NCI-H2196 treated with DMSO at 0.1 percent for 48 hours (cell line): Measurements from ENCODE around the gene WFDC6.

ENCODE experiments used
- DNase-seq: peaks from one replicate; lab custom pipeline; 2025; ENCODE audit not compliant: unreplicated experiment; lab: John Stamatoyannopoulos, UW

WFDC6 gene

DNA sequence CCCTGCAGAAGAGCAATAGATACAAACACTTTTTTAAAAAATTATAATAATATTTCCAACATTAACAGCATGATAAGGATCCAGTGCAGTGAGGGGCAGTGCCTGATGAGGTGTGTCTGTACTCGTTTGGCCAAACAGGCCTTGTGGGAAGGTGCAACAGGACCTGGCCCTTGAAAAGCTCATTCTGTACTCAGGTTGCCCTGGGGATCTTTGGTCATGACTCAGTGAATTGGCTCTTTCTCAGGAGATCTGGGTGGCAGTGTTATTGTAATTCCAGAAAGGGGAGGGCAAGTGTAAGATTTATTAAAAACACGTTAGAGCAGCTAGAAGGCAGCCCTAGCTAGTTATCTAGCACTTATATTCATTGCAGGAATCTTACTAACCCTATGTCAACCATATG is 21.0 kb downstream of the WFDC6 start:
- DNase-seq, result no peak

DNA sequence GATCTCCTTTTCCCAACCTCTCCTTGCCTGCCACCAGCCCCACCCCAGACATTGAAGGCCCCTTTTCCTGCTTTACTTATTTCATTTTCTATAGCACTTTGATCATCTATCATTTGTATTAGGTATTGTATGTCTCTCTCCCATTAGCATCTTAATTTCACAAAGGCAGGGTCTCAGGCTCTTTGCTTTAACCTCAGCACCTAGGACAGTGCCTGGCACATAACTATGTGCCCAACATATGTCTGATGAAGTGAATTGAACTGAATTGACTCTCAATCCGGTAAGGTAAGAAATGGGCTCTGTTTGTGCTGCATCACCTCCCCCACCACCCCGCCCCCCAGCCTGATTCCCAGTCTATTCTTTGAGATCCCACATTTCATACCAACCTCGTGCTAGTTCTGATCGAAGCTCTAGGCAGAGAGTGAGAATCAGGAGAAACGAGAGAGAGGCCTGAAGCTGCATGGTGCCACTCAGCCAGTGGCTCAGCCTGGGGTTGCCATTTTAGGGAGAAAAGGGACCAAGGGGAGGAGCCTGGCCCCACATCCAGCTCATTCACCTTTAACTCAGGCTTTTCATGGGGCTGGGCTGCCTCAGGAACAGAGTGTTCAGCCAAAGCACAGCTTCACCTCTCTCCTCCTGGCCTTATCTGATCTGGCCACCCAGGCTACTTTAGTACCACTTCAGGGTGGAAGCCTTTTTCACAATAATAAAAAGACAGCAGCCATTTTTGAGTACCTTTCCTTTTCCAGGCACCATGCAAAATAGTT is 24.0 kb downstream of the WFDC6 start, which contains the start of gene SPINT3:
TSS of gene SPINT3 (minus strand) at position 476 of the 767 bp plus-strand sequence. CDS start at position 462, 14 bp downstream.
- no peak for DNase-seq

GRCh38 chr20:45510242-45510862 is 28.9 kb downstream of the WFDC6 start:
- no peak for DNase-seq

- DNase-seq, result no peak
These were observed 30.2 kb downstream of the WFDC6 start for GRCh38 chr20:45509091-45509490.

DNA sequence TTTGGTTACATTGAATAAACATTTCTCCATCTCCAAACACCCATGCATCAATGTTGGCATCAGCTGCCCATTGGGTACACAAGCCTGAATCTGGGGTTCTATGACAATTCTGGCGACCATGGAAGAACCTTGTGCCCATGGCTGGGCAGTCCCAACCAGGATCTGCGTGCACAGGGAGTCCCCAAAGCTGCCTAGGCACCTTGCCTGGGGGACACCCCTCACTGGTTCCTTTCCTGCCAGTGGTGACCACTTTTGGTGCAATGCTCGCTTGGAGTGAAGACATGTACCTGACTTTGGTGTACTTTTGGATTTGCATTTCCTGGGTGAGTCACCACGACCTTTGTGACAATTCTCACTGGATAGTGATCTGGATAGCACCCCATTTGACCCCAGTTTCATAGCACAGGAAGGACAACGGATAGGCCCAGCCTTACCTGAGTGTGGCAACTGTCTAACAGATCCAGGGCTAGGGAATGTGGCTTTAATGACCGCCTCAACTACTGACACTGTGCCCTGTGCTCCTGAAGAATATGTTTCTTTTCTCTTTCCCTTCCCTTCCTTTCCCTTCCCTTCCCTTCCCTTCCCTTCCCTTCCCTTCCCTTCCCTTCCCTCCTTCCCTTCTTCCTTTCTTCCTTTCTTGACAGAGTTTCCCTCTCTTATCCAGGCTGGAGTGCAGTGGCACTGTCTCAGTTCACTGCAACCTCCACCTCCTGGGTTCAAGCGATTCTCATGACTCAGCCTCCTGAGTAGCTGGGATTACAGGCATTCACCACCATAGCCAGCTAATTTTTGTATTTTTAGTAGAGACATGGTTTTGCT is 31.0 kb downstream of the WFDC6 start:
- DNase-seq, result no peak

- DNase-seq, result no peak
These were observed 32.1 kb downstream of the WFDC6 start for GRCh38 chr20:45507011-45507820.

DNA sequence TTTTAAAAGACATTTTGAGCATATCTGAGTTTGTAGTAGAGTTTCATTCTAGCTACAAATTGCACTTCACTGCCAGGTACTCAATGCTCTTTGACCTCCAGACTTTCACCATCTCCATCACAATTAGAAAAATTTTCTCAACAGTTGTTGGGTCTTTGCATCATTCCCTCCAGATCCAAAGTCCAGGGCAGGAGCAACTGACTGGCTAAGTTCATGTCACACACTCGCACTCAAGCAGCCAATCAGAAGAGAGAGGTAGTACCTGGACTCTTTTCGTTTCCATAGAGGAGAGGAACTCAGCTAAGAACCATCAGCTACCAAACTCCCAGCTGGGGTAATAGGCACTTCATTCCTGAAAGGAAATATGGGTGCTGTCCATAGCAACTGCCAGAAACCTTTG is 32.9 kb downstream of the WFDC6 start:
- DNase-seq, result no peak

DNA sequence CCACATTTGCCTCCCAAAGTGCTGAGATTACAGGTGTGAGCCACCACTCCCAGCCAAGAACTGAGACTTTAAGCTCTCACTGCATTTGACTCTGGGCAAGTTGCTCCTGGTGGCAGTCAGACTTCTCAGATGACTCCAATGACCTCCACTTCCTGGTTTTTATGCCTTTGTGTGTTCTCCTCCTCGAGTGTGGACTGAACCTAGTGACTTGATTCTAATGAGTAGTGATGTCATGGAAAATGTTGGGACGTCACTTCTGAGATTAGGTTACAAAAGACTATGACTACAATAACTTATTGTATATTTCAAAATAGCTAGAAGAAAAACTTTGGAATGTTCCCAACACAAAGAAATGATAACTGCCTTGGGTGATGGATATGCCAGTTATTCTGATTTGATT is 35.9 kb downstream of the WFDC6 start:
- no peak for DNase-seq

GRCh38 chr20:45502561-45502960 is 36.7 kb downstream of the WFDC6 start:
- no peak for DNase-seq

GRCh38 chr20:45501600-45501999 is 37.7 kb downstream of the WFDC6 start:
- DNase-seq, result no peak

GRCh38 chr20:45500022-45500421 is 39.3 kb downstream of the WFDC6 start:
- no peak for DNase-seq

GRCh38 chr20:45497971-45498494 is 41.2 kb downstream of the WFDC6 start:
- no peak for DNase-seq

DNA sequence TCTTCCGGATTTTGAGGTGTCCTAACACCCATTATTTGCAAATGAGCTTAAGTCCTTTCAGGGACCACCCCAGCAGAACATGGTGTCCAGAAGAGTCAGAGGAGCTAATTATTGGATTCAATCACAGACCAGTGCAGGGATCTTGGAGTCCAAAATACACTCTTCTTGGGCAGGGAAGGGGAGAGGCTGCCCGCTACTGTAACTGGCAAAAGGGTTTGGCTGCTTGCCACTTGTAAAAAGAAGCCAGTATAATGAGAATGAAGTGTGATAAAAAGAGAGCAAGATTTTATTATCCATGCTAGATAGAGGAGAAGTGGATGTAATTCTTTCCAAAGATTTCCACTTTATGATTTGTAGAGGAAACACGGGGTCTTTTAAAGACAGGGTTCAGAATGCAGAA is 43.1 kb downstream of the WFDC6 start:
- DNase-seq, result no peak

- DNase-seq, result no peak
These were observed 43.8 kb downstream of the WFDC6 start for GRCh38 chr20:45495501-45495941.

GRCh38 chr20:45489083-45489531 is 50.2 kb downstream of the WFDC6 start:
- DNase-seq, result no peak

GRCh38 chr20:45487231-45487635 is 52.0 kb downstream of the WFDC6 start:
- DNase-seq, result no peak

GRCh38 chr20:45485388-45485787 is 53.9 kb downstream of the WFDC6 start:
- no peak for DNase-seq

GRCh38 chr20:45484676-45485075 is 54.6 kb downstream of the WFDC6 start:
- no peak for DNase-seq
